ENCODE data around the gene ZNF260.
A peak's percentile ranks its signal among the peaks of the same experiment; 100 is the strongest.
"Not testable (repeated sequence)": the region's sequence is repeated elsewhere in the genome, so short reads cannot be mapped to it uniquely, and the experiment has no call there.

The ZNF260 gene

GRCh38 chr19:36524617-36525016, 3.5 kb downstream of the ZNF260 start:
- no peak overlapping the region for H3K4me3 ChIP-seq (ENCODE audit: low read depth, low read length)
- no peak for TF ChIP-seq CTCF (IDR thresholded peaks at IDR 0.05; ENCODE audit: insufficient read depth, low read depth, low read length, missing control alignments)
- DNase-seq (ENCODE audit: low read depth), result no peak

- no peak overlapping the region for H3K4me3 ChIP-seq (ENCODE audit: low read depth, low read length)
- TF ChIP-seq CTCF (IDR thresholded peaks at IDR 0.05; ENCODE audit: insufficient read depth, low read depth, low read length, missing control alignments), result no peak
- DNase-seq (ENCODE audit: low read depth), result no peak
Measured at GRCh38 chr19:36514012-36514612, 14.0 kb downstream of the ZNF260 start.

DNA sequence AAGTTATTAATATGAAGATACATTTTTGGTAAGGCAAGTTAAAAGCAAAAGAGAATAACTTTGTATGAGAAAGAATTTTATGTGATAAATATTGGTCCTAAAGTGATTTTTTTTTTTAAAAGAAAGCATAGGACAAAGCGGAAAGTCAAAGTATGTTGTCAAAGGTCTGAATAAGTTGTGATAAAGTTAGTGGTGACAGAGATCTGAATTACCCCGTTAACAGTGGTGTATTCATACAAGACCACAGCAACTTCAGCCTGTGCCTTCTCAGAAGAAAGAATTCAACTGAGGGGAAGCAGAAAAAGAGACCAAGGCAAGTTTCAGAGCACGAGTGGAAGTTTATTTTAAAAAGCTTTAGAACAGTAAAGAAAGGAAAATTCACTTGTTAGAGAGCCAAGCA, 19.7 kb downstream of the ZNF260 start:
- TF ChIP-seq CTCF (IDR thresholded peaks at IDR 0.05; ENCODE audit: insufficient read depth, low read depth, low read length, missing control alignments), result no peak
- DNase-seq (ENCODE audit: low read depth), result no peak
- no peak overlapping the region for H3K4me3 ChIP-seq (ENCODE audit: low read depth, low read length)

DNA sequence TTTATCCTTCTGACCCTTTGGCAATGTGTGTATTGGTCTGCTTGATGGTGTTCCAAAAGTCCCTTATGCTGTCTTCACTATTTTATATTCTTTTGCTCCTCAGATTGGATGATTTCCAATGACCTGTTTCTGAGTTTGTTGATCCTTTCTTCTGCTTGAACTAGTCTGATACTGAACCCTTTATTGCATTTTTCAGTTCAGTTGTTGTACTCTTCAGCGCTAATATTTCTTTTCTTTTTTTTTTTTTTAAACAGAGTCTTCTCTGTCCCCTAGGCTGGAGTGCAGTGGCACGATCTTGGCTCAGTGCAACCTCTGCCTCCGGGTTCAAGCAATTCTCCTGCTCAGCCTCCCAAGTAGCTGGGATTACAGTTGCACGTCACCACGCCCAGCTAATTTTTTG, 26.1 kb downstream of the ZNF260 start:
- DNase-seq (ENCODE audit: low read depth), result no peak
- no peak overlapping the region for H3K4me3 ChIP-seq (ENCODE audit: low read depth, low read length)
- TF ChIP-seq CTCF (IDR thresholded peaks at IDR 0.05; ENCODE audit: insufficient read depth, low read depth, low read length, missing control alignments), result no peak

DNA sequence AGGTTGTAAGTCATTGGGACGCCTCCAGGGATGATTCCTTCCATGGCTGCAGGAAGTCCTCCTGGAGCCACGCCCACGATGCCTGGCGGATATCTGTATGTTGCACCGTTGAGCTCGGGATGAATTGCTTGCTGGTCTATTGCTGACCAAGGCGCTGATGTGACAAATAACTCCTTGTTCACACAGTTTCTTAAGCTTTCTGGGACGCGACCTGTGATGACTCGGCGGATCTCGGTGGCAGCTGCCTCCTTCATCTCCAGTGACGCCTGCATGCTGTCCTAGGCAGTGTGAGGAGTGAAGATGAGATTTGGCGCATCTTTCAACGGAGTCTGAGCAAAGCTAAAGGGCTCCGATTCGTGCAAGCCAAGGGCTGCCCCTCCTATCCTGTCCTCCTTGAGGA, 31.1 kb downstream of the ZNF260 start:
- TF ChIP-seq CTCF (IDR thresholded peaks at IDR 0.05; ENCODE audit: insufficient read depth, low read depth, low read length, missing control alignments), result no peak
- DNase-seq (ENCODE audit: low read depth), result no peak
- H3K4me3 ChIP-seq (ENCODE audit: low read depth, low read length), result no peak overlapping the region

- DNase-seq (ENCODE audit: low read depth), result peak; percentile 80
- H3K4me3 ChIP-seq (ENCODE audit: low read depth, low read length), result not testable (repeated sequence)
Measured at GRCh38 chr19:36492689-36493453, 35.2 kb downstream of the ZNF260 start.

GRCh38 chr19:36490846-36491245, 37.2 kb downstream of the ZNF260 start:
- H3K4me3 ChIP-seq (ENCODE audit: low read depth, low read length), result peak overlapping the region; percentile 41
- not testable (repeated sequence) for DNase-seq (ENCODE audit: low read depth)

More at GRCh38 chr19:36492689-36493453, 35.2 kb downstream of the ZNF260 start:
- TF ChIP-seq CTCF (IDR thresholded peaks at IDR 0.05; ENCODE audit: insufficient read depth, low read depth, low read length, missing control alignments), result peak; percentile 47

Measured in GM12865 (cell line).